GM12878 (cell line): ENCODE measurements around the gene CDC14A.

Experiments
- CEBPZ ChIP-seq: fragments of 150-350 bp; IDR thresholded peaks from 2 replicates; pipeline ENCODE4 v1.6.1; 2016; ENCODE audit warnings: low read depth, low read length
- CTCF ChIP-seq, 3 experiments: IDR thresholded peaks in 2 of 3; conservative IDR thresholded peaks in 1 of 3; 2 replicates each; pipeline ENCODE4 v1.5.1; 2011; ENCODE audit warnings: low read depth in 3 of 3, low read length in 3 of 3, mild to moderate bottlenecking in 3 of 3, control low read depth in 2 of 3, moderate library complexity in 2 of 3, inconsistent platforms in 1 of 3, mixed read lengths in 1 of 3; ENCODE audit not compliant: control insufficient read depth in 2 of 3, insufficient read depth in 1 of 3; ENCODE audit errors: extremely low read depth in 1 of 3
- GABPA ChIP-seq: IDR thresholded peaks from 2 replicates; pipeline ENCODE4 v1.6.1; 2014; ENCODE audit warnings: antibody characterized with exemption, low read depth, mild to moderate bottlenecking, inconsistent platforms
- NFXL1 ChIP-seq: fragments of 450-650 bp; IDR thresholded peaks from 2 replicates; pipeline ENCODE4 v1.6.1; 2017; ENCODE audit warnings: antibody characterized with exemption, mild to moderate bottlenecking, borderline replicate concordance

- TF ChIP-seq CTCF (IDR thresholded peaks at IDR 0.05 in 2 of 3, conservative IDR thresholded peaks at IDR 0.05 in 1 of 3; ENCODE audit: control insufficient read depth in 2 of 3, extremely low read depth in 1 of 3, insufficient read depth in 1 of 3, low read depth in 3 of 3, low read length in 3 of 3) (no peak), CEBPZ (no peak), GABPA (no peak), NFXL1 (no peak)
Observed at GRCh38 chr1:100332331-100332730, 20.0 kb upstream of the CDC14A start.
